ENCODE data around the gene GP1BB.

Gene GP1BB

GRCh38 chr22:19746726-19747125 lies 23.4 kb downstream of the GP1BB start:
- TF ChIP-seq CTCF (IDR thresholded peaks at IDR 0.05; ENCODE audit: borderline replicate concordance, insufficient read depth, low read depth, low read length) = no peak
- no peak overlapping the region for H3K4me3 ChIP-seq (ENCODE audit: low read depth, low read length)

GRCh38 chr22:19747551-19747950 lies 24.2 kb downstream of the GP1BB start:
- H3K4me3 ChIP-seq (ENCODE audit: low read depth, low read length) = no peak overlapping the region
- TF ChIP-seq CTCF (IDR thresholded peaks at IDR 0.05; ENCODE audit: borderline replicate concordance, insufficient read depth, low read depth, low read length) = no peak

GRCh38 chr22:19748139-19748538 lies 24.8 kb downstream of the GP1BB start:
- no peak for TF ChIP-seq CTCF (IDR thresholded peaks at IDR 0.05; ENCODE audit: borderline replicate concordance, insufficient read depth, low read depth, low read length)
- H3K4me3 ChIP-seq (ENCODE audit: low read depth, low read length) = no peak overlapping the region

- TF ChIP-seq CTCF (IDR thresholded peaks at IDR 0.05; ENCODE audit: borderline replicate concordance, insufficient read depth, low read depth, low read length) = no peak
- H3K4me3 ChIP-seq (ENCODE audit: low read depth, low read length) = no peak overlapping the region
These were observed 25.8 kb downstream of the GP1BB start for GRCh38 chr22:19748991-19749664.

- H3K4me3 ChIP-seq (ENCODE audit: low read depth, low read length) = no peak overlapping the region
- TF ChIP-seq CTCF (IDR thresholded peaks at IDR 0.05; ENCODE audit: borderline replicate concordance, insufficient read depth, low read depth, low read length) = no peak
These were observed 26.5 kb downstream of the GP1BB start for GRCh38 chr22:19749876-19750275.

GRCh38 chr22:19750507-19751490 lies 27.5 kb downstream of the GP1BB start:
- TF ChIP-seq CTCF (IDR thresholded peaks at IDR 0.05; ENCODE audit: borderline replicate concordance, insufficient read depth, low read depth, low read length) = no peak
- H3K4me3 ChIP-seq (ENCODE audit: low read depth, low read length) = no peak overlapping the region
